CD4-positive, alpha-beta T cell treated with Interleukin-4 for 4 hours (primary cell): ENCODE results near the gene TSKU.
A peak's percentile ranks its signal among the peaks of the same experiment; 100 is the strongest.
"Not testable (repeated sequence)": the region's sequence is repeated elsewhere in the genome, so short reads cannot be mapped to it uniquely, and the experiment has no call there.

ENCODE experiments used
- DNase-seq: peaks from one replicate; pipeline ENCODE4 v3.0.0-alpha.2; 2020

Gene TSKU

DNA sequence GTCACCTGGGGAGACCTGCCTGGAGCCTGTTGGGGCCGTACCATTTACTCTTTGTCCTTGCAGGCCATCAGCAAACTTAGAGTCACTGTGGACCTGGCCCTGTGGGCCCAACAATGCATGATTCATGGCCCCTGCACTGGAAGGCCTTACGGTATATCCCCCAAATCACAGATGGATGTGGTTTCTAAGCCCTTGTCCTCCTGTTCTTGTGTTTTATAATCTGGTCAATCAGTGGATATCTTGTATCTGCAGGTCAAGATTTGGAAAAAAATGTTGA, 6.2 kb downstream of the TSKU start:
- DNase-seq = no peak

GRCh38 chr11:76790251-76790650, 7.1 kb downstream of the TSKU start:
- no peak for DNase-seq

DNA sequence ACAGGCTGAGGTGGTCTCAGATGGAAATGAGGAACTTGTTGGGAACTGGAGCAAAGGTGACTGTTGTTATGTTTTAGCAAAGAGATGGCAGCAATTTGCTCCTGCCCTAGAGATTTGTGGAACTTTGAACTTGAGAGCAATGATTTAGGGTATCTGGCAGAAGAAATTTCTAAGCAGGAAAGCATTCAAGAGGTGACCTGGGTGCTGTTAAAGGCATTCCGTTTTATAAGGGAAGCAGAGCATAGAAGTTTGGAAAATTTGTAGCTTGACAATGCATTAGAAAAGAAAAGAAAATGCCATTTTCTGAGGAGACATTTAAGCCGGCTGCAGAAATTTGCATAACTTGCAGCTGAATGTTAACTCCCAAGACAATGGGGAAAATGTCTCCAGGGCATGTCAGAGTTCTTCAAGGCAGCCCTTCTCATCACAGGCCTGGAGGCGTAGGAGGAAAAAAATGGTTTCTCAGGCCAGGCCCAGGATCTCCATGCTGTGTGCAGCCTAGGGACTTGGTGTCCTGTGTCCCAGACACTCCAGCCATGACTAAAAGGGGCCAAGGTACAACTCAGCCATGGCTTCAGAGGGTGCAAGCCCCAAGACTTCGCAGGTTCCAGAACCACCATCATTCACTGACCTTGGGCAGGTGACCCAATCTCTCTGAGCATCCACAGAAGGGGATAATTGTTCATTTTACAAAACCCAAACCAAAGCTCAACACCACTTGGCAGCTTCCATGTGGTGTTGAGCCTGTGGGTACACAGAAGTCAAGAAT, 8.0 kb downstream of the TSKU start:
- not testable (repeated sequence) for DNase-seq

GRCh38 chr11:76791861-76792260, 8.7 kb downstream of the TSKU start:
- no peak for DNase-seq

- no peak for DNase-seq
Observed at GRCh38 chr11:76792505-76793264, 9.5 kb downstream of the TSKU start.

- no peak for DNase-seq
Observed at GRCh38 chr11:76793391-76794291, 10.5 kb downstream of the TSKU start.

GRCh38 chr11:76794371-76795289, 11.5 kb downstream of the TSKU start:
- no peak for DNase-seq

GRCh38 chr11:76795290-76795935, 12.3 kb downstream of the TSKU start:
- DNase-seq = no peak

GRCh38 chr11:76795936-76796441, 12.8 kb downstream of the TSKU start:
- no peak for DNase-seq

DNA sequence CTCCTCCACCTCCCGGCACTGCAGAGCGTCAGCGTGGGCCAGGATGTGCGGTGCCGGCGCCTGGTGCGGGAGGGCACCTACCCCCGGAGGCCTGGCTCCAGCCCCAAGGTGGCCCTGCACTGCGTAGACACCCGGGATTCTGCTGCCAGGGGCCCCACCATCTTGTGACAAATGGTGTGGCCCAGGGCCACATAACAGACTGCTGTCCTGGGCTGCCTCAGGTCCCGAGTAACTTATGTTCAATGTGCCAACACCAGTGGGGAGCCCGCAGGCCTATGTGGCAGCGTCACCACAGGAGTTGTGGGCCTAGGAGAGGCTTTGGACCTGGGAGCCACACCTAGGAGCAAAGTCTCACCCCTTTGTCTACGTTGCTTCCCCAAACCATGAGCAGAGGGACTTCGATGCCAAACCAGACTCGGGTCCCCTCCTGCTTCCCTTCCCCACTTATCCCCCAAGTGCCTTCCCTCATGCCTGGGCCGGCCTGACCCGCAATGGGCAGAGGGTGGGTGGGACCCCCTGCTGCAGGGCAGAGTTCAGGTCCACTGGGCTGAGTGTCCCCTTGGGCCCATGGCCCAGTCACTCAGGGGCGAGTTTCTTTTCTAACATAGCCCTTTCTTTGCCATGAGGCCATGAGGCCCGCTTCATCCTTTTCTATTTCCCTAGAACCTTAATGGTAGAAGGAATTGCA, 13.5 kb downstream of the TSKU start:
- no peak for DNase-seq

GRCh38 chr11:76797341-76798201, 14.4 kb downstream of the TSKU start:
- DNase-seq = no peak

DNA sequence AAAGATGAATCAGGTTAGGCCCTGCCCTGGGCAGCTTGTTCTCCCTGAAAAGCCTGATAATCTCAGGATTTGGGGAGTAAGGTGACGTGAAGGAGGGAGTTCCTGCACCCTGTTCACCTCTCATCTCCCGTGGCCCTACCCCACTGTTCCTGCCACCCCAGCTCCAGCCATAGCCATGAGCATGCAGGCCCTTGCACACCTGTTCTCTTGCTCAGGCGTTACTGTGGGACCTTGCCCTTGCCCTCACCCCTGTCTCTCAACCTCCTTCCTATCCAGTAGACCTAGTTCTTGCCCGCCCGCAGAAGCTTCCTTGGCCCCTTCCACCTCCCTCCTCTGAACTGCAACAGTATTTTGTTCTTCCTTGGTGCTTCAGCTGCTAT, 15.0 kb downstream of the TSKU start:
- DNase-seq = no peak

GRCh38 chr11:76798671-76799065, 15.5 kb downstream of the TSKU start:
- no peak for DNase-seq

GRCh38 chr11:76799066-76799804, 16.1 kb downstream of the TSKU start:
- peak; percentile 63 for DNase-seq

DNA sequence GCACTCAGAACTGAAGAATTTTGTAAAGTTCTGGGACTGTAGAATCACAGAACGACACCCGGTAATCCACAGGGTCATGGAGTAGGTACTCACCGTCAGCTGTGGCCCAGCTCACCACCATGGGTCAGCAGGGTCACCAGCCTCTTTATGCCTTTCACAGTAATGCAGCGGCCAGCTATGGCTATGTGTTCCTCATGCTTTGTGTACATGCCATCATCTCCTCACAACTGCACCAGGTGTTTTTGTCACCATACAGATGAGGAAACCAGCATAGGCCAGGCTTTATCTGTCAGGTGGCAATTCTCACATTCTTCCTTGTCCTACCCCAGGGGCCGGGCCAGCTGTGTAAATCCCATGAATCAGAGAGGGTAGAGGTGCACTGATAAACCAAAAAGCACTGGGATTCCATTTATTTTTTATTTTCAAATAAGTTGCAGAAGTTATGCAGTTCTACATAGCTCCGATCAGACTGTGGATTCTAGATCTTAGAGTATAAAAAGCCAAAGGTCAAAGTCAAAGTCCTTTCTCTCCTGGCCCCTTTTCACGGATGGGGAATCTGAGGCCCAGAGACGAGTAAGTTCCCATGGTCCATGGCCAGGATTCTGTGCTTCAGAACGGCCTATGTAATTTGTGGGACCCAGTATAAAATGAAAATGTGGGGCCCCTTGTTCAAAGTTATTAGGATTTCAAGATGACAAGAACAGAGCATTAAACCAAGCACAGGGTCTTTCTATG, 17.5 kb downstream of the TSKU start:
- no peak for DNase-seq

DNA sequence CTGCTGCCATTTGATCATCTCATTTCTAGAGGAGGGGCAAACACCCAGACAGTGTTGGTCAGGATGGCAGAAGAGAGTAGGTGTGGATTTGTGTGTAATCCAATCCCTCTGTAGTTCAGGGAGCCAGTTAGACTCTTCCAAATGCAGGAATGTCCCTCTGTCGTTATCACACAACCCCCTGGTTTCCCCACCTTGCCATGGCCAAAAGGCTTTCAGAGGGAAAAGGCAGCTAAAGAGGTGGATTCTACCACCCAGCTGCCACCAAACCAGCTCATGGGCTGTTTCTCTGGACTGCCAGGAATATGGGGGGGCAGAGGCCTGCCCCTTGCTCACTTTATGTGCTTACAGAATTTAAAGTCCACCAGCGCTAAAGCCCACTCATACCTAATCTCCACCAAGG, 18.1 kb downstream of the TSKU start:
- DNase-seq = no peak

GRCh38 chr11:76801736-76802135, 18.6 kb downstream of the TSKU start:
- DNase-seq = no peak

DNA sequence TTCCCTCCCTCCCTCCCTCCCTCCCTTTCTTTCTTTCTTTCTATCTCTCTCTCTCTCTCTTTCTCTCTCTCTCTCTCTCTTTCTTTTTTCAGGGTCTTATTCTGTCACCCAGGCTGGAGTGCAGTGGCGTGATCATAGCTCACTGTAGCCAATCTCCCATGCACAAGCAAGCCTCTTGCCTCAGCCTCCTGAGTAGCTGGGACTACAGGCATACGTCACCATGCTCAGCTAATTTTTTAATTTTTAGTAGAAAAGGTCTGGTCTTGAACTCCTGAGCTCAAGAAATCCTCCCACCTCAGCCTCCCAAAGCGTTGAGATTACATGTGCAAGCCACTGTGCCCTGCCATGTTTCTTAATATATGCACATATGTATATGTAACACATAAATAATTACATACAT, 19.0 kb downstream of the TSKU start:
- no peak for DNase-seq

GRCh38 chr11:76802621-76803020, 19.5 kb downstream of the TSKU start:
- no peak for DNase-seq
